Tibial nerve (tissue), 4 donors: ENCODE data around the gene CCDC197. TPM values are rescaled to one million over a fixed set of nuclear protein-coding genes. Genes with fewer than 3 reads are reported as not detected.

Experiments
- DNase-seq, 2 donors: peaks; one replicate each; pipeline ENCODE4 v3.0.0-alpha.2; 2019; ENCODE audit warnings: low spot score in 2 of 2
- H3K27ac ChIP-seq, 4 donors: fragments of 200-600 bp; sonication (generic) in 3 of 4; one replicate each; pipeline ENCODE4 v1.5.1; 2017 to 2019; ENCODE audit warnings: mild to moderate bottlenecking in 1 of 4
- H3K27me3 ChIP-seq, 2 donors: fragments of 200-600 bp; sonication (generic) in 1 of 2; one replicate each; pipeline versions ENCODE4 v1.5.1 to v1.6.0; 2017 to 2019
- H3K36me3 ChIP-seq, 3 donors: fragments of 200-600 bp; sonication (generic); one replicate each; pipeline ENCODE4 v1.5.1; 2018 to 2019
- H3K4me1 ChIP-seq, 4 donors: fragments of 200-600 bp; sonication (generic) in 3 of 4; one replicate each; pipeline ENCODE4 v1.5.1; 2017 to 2019
- H3K4me3 ChIP-seq, 4 donors: fragments of 200-600 bp; sonication (generic) in 3 of 4; one replicate each; pipeline ENCODE4 v1.5.1; 2017 to 2019; ENCODE audit warnings: mild to moderate bottlenecking in 1 of 4, moderate library complexity in 1 of 4
- H3K9me3 ChIP-seq, 4 donors: fragments of 200-600 bp; sonication (generic) in 3 of 4; one replicate each; pipeline ENCODE4 v1.5.1; 2017 to 2019
- CTCF ChIP-seq, 5 experiments: fragments of 200-600 bp in 3 of 5; fragments of 450-650 bp in 2 of 5; sonication (generic) in 3 of 5; IDR thresholded peaks; one replicate each; pipeline ENCODE4 v1.5.1; 2016 to 2019; ENCODE audit warnings: antibody characterized with exemption in 5 of 5, mild to moderate bottlenecking in 3 of 5, moderate library complexity in 2 of 5
- EP300 ChIP-seq, 2 donors: sonication (generic); formaldehyde crosslinking; IDR thresholded peaks; one replicate each; pipeline ENCODE4 v1.6.1; 2017; ENCODE audit warnings: antibody characterized with exemption in 2 of 2, mild to moderate bottlenecking in 1 of 2
- POLR2A ChIP-seq, 2 donors: fragments of 450-650 bp; IDR thresholded peaks; one replicate each; pipeline ENCODE4 v1.6.1; 2017; ENCODE audit warnings: antibody characterized with exemption in 2 of 2, mild to moderate bottlenecking in 2 of 2, moderate library complexity in 2 of 2
- WGBS, 2 donors: methylation state at CpG; one replicate each; pipeline ENCODE4 v1.1.5; 2018; 5-methylcytosine and 5-hydroxymethylcytosine counted together
- total RNA-seq, 4 donors: library from RNA; depleted of rRNA; stranded (reverse); fragments of >200 nt; gene quantifications; one replicate each; pipeline ENCODE4 v1.1.0, GENCODE V29; 2016

The CCDC197 gene
- total RNA-seq, 4 donors from 2014 or later: not detected

DNA sequence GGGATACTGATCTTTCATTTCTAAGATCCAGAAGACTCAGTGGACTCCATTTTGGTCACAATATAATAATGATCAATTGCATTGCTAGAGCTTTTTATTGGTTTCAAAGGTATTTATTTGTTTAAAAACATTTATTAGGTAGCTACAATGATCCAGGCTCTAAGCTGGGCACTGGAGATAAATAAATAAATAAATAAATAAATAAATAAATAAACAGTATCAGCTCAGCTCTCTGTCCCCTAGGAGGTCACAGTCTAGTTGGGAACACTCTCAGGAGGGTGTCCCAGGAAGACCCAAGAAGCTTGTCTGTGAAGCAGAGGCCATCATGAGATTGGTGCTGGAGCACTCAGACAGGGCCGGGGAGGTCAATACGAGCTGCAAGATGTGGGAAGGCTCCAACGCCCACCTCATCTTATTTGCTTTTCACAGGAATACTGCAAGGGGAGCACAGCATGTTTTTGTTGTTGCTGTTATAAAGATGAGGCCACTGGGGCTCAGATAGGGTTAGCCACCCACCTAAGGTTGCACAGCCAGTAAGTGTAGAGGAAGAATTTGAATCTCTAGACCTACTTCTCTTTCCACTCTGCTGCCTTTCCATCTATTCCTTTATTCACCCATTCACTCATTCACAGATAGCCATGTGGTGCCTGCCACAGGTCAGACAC, 36.2 kb upstream of the CCDC197 start:
- H3K4me1 ChIP-seq: peaks cover 0 to 41% (median 5%) of the 10 kb centered on the region in 4 donors
- WGBS, 2 donors: 85 to 91% methylated on average over 3 of the region's 3 CpGs

DNA sequence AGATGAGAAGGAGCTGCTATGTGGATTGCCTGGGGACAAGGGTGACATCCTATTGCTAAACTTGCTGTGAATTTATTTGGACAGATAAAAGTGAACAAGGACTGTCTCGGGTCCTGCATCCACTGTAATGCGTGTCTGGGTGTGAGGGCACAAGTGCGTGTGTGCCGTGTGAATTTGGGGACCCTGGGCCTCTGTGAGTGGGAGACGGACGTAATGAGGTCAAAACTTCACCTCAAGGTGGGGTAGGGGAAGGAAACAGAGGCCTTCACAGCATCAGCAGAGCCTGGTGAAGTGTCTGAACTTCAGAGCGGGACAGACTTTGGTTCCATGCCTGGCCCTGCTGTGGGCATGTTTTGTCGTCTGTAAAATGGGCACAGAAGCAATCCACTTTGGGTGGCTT, 35.5 kb upstream of the CCDC197 start:
- Histone ChIP-seq H3K9me3 (no peaks in the 10 kb centered on the region), H3K27ac (peak overlapping the region in 1 of 4 donors; percentile 19), H3K4me1 (peaks cover 0 to 37% (median 6%) of the 10 kb centered on the region in 4 donors), H3K4me3 (no peak overlapping the region), H3K27me3 (no peaks in the 10 kb centered on the region), H3K36me3 (no peaks in the 10 kb centered on the region)
- 92 to 93% methylated on average over 8 of the region's 8 CpGs for WGBS, 2 donors
- TF ChIP-seq EP300 (IDR thresholded peaks at IDR 0.05): no peak
- no peak for TF ChIP-seq POLR2A (IDR thresholded peaks at IDR 0.05)
- TF ChIP-seq CTCF (IDR thresholded peaks at IDR 0.05): no peak
- DNase-seq: no peak

More for the DNA sequence above, 36.2 kb upstream of the CCDC197 start:
- no peak for DNase-seq
- TF ChIP-seq CTCF (IDR thresholded peaks at IDR 0.05) (no peak), POLR2A (IDR thresholded peaks at IDR 0.05) (no peak), EP300 (IDR thresholded peaks at IDR 0.05) (no peak)
- H3K4me3 ChIP-seq: no peak overlapping the region
- no peaks in the 10 kb centered on the region for H3K36me3 ChIP-seq
- no peaks in the 10 kb centered on the region for H3K27me3 ChIP-seq
- H3K9me3 ChIP-seq: no peaks in the 10 kb centered on the region
- H3K27ac ChIP-seq: no peak overlapping the region

- peak overlapping the region in 1 of 4 donors; percentile 60 for H3K27ac ChIP-seq
- H3K4me3 ChIP-seq: no peak overlapping the region
- peaks cover 0 to 48% (median 6%) of the 10 kb centered on the region in 4 donors for H3K4me1 ChIP-seq
- no peaks in the 10 kb centered on the region for H3K36me3 ChIP-seq
- TF ChIP-seq POLR2A (IDR thresholded peaks at IDR 0.05) (no peak), EP300 (IDR thresholded peaks at IDR 0.05) (no peak), CTCF (IDR thresholded peaks at IDR 0.05) (no peak)
- H3K27me3 ChIP-seq: no peaks in the 10 kb centered on the region
- DNase-seq: no peak
- H3K9me3 ChIP-seq: no peaks in the 10 kb centered on the region
- 56% methylated on average over 16 of the region's 16 CpGs for WGBS, 2 donors
Observed at GRCh38 chr14:93962701-93963601, 34.1 kb upstream of the CCDC197 start.

GRCh38 chr14:93963692-93964091, 33.4 kb upstream of the CCDC197 start:
- no peak for DNase-seq

More at GRCh38 chr14:93963692-93964091, 33.4 kb upstream of the CCDC197 start:
- H3K9me3 ChIP-seq: no peaks in the 10 kb centered on the region
- H3K27ac ChIP-seq: peak overlapping the region in 1 of 4 donors; percentile 60
- H3K27me3 ChIP-seq: no peaks in the 10 kb centered on the region
- peaks cover 0 to 48% (median 6%) of the 10 kb centered on the region in 4 donors for H3K4me1 ChIP-seq
- H3K4me3 ChIP-seq: no peak overlapping the region
- no peaks in the 10 kb centered on the region for H3K36me3 ChIP-seq
- WGBS, 2 donors: 80 to 86% methylated on average over 4 of the region's 4 CpGs
- TF ChIP-seq CTCF (IDR thresholded peaks at IDR 0.05): no peak
- TF ChIP-seq POLR2A (IDR thresholded peaks at IDR 0.05): no peak
- TF ChIP-seq EP300 (IDR thresholded peaks at IDR 0.05): no peak
